Stimulated activated CD4-positive, alpha-beta T cell treated with anti-CD3 and anti-CD28 coated beads, Interleukin-2, amount 100 ng/mL, for 48 hours (primary cell): ENCODE results near the gene PBX1.
"Not testable (repeated sequence)": the region's sequence is repeated elsewhere in the genome, so short reads cannot be mapped to it uniquely, and the experiment has no call there.

Experiments
- DNase-seq, 2 donors: peaks; one replicate each; pipeline ENCODE4 v3.0.0-alpha.2; 2020

PBX1 gene

GRCh38 chr1:164558461-164559341 is at the start of gene PBX1:
Gene PBX1 (plus strand): TSS chr1:164559184.
- peak; percentile 39 to 57 for DNase-seq

- DNase-seq, result no peak
Observed at GRCh38 chr1:164510435-164510834, 48.5 kb upstream of the PBX1 start.

DNA sequence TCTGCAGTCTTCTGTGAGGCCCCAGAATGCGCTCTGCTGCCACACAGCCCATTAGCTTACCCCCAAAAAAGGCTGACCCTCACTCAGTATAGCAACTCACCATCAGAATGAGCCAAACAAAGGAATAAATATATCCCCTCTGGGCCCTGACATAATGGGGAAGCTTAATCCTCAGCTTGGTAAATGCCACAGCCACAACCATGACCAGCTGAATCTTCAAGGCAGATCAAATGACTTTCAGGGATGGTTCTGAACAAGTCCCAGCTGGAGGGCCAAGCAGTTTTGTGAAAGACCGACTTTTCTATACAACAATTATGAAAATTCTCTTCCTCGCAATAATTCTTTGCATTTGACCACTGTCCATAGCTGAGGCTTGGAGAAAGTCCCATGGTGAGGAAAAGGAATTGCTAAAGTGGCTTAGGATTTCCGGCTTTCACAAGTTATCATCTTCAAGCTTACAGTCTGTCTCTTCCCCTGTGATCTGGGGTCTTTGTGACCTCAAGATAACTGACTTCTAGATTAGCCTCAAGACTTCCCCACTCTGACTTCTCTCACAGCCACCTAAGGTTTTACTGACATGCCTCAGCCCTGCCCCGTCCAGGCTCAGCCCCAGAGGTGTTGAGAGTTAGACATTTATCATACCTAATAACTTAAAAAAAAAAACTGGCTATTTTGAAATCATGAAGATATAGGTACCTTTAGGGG is 47.8 kb upstream of the PBX1 start:
- no peak for DNase-seq

DNA sequence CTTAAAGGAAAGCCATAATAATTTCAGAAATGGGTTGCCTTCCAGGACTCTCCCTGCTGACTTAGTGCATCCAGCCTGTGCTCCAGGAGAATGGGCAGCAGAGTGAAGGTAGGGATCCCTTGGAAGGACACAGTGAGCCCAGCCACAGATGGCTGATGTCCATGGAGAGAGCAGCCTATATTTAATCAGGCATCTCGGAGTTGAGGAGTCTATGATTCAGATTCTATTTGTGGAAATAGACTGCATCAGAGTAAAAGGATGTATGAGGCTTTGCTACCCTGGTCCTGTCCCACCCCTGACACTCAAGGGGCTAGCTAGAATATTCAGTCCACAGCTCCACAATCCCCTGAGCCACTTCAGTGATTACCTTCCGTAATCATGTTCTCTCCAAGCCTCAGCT is 43.8 kb upstream of the PBX1 start:
- no peak for DNase-seq

GRCh38 chr1:164515711-164516331 is 43.2 kb upstream of the PBX1 start:
- no peak for DNase-seq

DNA sequence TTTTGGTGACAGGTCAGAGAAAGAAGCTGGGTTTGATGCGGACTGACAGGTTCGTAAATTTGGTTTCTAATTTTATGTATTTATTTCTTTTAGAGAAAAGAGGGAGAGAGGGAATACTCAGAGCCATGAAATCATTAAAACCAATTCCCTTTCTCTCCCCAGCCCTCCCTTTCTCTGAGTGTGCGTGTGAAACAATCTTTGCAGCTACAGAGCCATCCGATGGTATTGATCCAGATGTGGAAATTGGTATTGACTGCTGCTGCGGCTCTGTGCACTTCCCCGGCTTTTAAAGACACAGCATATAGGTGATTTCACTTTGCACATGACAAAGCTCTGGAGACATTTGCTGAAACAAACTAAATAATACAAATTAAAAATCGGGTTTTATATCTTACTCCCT is 42.4 kb upstream of the PBX1 start:
- DNase-seq, result no peak

DNA sequence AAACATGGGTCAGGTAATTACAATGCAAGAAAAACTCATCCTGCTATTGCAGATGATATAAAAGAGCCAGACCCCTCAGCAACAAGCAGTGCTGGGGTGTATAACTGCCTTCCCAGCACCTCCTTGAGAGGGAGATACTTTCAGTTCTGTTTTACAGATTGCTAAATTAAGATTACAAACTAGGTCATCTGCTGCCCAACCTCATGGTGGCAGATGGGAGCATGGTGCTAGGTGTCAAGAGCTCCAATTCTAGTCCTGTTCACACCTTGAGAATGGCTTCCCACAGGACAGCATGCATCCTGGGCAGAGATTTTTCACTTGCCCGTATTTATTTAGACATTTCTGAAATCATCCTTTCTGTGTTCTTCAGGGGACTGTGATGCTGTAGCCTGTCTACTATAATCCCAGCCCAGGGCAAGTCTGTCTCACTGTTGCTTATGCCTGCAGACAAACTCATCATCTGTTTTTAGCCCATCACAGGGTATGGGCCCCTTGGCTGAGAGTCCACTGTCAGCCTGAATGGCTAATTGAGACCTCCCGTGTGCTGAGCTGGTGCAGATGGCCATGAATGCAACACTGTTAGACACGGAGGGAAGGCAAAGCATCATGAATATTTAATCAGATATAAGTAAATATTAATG is 40.2 kb upstream of the PBX1 start:
- no peak for DNase-seq

DNA sequence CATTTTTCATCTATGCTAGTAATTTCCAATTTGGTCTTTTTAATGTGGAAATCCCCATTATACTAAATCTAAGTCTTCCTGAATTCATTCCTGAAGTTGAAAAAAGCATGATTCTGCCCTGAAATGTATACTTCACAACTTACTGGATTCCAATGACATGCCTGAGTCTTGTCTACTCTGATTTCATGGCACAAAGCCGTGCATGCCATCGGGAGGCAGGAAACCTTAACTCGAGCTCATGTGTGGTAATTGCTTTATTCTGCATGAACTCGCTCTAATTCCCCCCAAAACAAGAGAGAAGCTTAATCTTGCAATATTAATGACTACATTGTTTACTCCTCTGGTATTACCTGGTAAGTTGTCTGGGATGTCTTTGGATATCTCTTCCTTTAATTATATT is 39.6 kb upstream of the PBX1 start:
- no peak for DNase-seq

DNA sequence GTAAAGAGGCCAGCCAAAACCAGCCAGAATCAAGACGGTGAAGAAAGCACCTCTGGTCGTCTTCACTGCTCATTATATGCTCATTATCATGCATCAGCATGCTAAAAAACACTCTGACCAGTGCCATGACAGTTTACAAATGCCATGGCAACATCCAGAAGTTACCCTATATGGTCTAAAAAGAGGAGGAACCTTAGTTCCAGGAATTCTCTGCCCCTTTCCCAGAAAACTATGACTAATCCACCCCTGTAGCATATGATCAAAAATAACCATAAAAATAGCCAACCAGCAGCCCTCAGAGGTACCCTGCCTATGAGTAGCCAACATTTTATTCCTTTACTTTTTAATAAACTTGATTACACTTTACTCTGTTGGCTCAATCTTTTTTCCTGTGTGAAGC is 34.2 kb upstream of the PBX1 start:
- no peak for DNase-seq

GRCh38 chr1:164534863-164535610 is 23.9 kb upstream of the PBX1 start:
- no peak for DNase-seq

DNA sequence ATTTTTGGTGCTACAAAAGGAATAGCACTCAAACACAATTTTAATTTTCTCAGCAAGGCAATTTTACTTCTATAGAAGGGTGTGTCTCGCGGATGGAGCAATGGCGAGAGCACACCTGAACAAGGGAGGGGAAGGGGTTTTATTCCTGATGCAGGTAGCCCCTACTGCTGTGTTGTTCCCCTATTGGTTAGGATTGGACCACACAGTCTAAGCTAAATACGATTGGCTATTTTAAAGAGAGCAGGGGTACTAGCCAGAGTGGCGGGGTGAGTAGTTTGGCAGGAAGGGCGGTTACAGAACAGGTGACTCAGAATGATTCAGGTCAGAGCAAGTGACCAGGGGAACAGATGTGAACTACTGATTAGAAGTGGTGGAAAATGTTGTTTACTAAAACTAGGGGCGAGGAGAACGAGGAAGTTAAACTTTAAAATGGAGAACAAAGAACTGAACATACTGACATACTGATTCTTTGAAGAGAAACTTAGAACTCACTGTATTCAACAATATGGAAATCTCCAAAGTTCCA is 6.5 kb upstream of the PBX1 start:
- not testable (repeated sequence) for DNase-seq

- no peak for DNase-seq
Observed at GRCh38 chr1:164557270-164557669, 1.7 kb upstream of the PBX1 start.

DNA sequence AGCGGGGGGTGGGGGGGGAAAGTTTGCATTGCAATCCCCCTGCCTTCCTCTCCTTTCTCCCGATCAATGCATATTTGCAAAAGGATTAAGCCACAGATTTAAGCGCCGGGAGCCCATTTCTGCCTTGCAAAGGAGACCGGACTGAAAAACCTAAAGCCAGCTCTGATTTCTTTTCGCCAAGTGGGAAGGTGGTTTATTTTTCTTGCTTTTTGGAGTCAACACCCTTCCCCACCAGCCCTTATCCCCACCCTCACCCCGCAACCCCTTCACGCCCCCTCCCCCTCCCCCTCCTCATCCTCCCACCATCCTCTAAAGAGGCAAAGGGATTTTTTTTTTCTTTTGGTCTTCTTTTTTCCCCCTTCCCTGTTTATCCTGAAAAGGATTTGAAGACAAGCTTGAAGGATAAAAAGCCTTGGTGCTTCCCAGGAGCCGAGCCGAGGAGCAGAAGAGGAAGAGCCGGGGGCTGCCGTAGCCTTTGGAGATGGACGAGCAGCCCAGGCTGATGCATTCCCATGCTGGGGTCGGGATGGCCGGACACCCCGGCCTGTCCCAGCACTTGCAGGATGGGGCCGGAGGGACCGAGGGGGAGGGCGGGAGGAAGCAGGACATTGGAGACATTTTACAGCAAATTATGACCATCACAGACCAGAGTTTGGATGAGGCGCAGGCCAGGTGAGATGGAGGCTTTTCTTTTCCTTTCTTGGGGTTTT is 513 bp downstream of the PBX1 start:
- DNase-seq, result no peak

GRCh38 chr1:164560121-164560541 is 1.1 kb downstream of the PBX1 start:
- no peak for DNase-seq

DNA sequence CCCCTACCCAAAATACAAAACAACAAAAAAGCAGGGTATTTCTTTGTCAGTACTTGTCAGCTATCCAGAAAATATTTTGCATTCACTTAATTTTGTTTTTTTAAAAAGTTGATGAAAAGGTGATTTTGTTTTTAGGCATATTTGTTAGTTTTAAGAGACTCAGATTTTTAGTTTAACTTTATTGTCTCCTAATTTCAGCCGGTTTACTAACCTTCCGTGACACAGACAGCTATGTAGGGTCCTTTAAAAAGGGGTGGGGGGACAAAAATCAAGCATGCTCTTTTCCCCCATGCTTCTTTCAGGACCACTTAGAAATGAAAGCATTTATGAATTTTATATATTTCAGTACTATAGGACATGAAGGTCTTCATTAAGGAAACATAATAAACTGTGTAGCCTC is 1.6 kb downstream of the PBX1 start:
- no peak for DNase-seq

GRCh38 chr1:164561007-164561406 is 2.0 kb downstream of the PBX1 start:
- DNase-seq, result no peak

DNA sequence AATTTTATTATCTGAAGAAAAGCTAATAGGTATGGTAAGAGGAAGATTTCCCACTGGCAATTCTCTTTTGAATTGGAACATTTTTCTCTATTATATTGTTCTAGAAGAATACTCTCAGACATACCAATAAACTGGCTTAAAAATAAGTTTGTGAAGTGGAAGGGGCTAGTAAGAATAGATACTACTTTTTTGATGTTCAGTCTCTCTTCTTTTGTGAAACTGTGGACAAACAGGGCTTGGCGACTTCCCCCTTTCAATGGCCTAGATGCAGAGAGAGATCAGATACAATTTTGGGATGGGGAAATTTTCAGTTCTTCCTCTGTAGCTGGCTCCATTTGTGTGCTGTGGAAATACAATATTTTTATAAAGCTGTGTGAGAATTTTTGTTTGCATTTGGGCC is 2.5 kb downstream of the PBX1 start:
- DNase-seq, result no peak

DNA sequence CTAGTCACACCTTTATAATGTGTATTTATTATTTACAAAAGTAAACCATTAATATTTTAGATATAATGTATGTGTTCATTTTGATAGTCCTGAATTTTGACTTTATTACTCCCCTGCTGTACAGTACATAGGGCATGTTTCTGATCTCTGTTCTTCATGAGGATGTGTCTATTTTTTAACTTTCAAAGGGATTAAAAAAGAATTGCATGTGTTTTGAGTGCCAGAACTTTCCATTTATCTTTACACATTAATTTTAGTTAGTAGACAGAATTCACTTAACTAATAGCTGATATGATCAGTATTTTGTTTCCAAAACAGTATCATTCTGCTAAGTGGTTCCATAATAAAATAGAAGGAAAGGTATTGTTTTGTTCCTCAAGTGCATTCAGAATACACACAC is 3.1 kb downstream of the PBX1 start:
- no peak for DNase-seq

DNA sequence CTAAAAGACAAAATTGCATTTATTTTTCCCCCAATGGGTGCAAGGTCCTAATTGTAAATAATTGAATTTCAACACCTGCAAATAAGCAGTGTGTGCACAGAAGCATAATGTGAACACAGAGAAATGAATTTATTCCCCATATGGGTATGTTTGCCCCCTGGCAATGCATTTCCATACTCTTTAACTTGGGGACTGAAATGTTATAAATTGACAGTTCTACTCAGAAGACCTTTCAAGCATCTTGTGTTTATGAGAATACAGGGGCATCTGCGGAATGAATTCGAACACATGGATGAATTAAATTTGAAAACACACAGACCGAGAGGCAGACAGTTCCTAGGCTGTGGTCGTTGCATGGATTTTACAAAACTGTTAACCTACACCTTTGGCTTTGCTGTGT is 3.5 kb downstream of the PBX1 start:
- DNase-seq, result no peak

DNA sequence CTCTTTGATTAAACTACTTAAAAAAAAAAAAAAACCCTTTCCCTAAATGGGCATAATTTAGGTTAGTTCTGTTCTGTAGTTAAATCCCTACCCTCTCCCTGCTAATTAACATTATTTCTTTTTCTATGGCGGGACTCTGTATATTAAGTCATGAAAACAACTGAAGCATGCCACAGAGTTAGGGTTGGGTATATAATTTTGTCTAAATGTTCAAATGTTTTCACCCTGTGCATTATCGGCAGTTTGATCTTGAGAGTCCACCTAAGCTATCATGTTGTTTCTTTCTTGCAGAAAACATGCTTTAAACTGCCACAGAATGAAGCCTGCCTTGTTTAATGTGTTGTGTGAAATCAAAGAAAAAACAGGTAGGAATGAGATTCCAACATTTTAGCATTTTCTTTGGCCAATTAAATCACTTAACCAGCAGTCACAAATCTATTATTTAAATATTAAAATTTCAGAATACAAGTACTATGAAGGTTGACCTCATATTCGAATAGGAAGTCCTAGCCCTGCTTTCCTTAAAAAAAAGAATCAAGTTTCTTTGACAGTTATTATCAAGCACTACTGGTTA is 4.0 kb downstream of the PBX1 start:
- no peak for DNase-seq

GRCh38 chr1:164563721-164564360 is 4.9 kb downstream of the PBX1 start:
- no peak for DNase-seq
